K562 (cell line): ENCODE measurements around the gene FHIT. TPM values are rescaled to one million over a fixed set of nuclear protein-coding genes. Genes with fewer than 3 reads are reported as not detected.

Experiments used
- ATAC-seq: fragments of 200-7000 bp; cut with Tn5 transposase; 3 replicates; pipeline ENCODE4 v1.9.1; 2020; ENCODE audit warnings: moderate library complexity
- BruUV-seq: library from RNA; stranded (reverse); fragments of 400-500 nt; replicated peaks from 2 replicates; lab custom pipeline; 2021; lab: Mats Ljungman, UMichigan
- CTCF ChIA-PET: fragments of 300-600 bp; formaldehyde crosslinking; extraction: SDS; loops from one replicate; lab custom pipeline; 2021; ENCODE audit warnings: low intra/inter-chr PET ratio; lab: Yijun Ruan, JAX
- POLR2A ChIA-PET: fragments of 300-600, 350-650 bp; sonication (Branson Sonifier 250); formaldehyde crosslinking; extraction: SDS; loops from one replicate; lab custom pipeline; 2021; ENCODE audit warnings: antibody characterized with exemption, inconsistent platforms; lab: Yijun Ruan, JAX
- DNase-seq, 4 experiments: peaks; one replicate each; pipeline versions ENCODE4 v3.0.0 to v3.0.0-alpha.2; 2011 to 2018; ENCODE audit warnings: low spot score in 3 of 4, mixed read lengths in 3 of 4; ENCODE audit errors: extremely low read depth in 1 of 4
- FAIRE-seq: peaks from 2 replicates; lab custom pipeline; 2011; peaks lifted over from hg19 to GRCh38; lab: Jason Lieb, UNC
- H2AFZ ChIP-seq: 2 replicates; pipeline ENCODE4 v1.6.0; 2011; ENCODE audit warnings: low read depth, low read length, control low read depth, inconsistent platforms
- H3K27ac ChIP-seq: fragments of 200-600 bp; 3 replicates; pipeline ENCODE4 v1.8.0; 2011; ENCODE audit warnings: low read depth, mild to moderate bottlenecking, control low read depth, inconsistent platforms, low read length, moderate library complexity, mixed read lengths; ENCODE audit errors: extremely low read depth
- H3K27me3 ChIP-seq, 2 experiments: fragments of 300-600 bp in 1 of 2; 2 replicates in 1 of 2; 3 replicates in 1 of 2; pipeline versions ENCODE4 v1.6.0 to v1.8.0; 2011; ENCODE audit warnings: inconsistent platforms in 2 of 2, low read length in 2 of 2, mild to moderate bottlenecking in 1 of 2, mixed read lengths in 1 of 2, moderate library complexity in 1 of 2; ENCODE audit not compliant: control insufficient read depth in 2 of 2, insufficient read depth in 2 of 2
- H3K36me3 ChIP-seq: fragments of 300-600 bp; 3 replicates; pipeline ENCODE4 v1.8.0; 2011; ENCODE audit warnings: mild to moderate bottlenecking, low read length, inconsistent platforms; ENCODE audit not compliant: control insufficient read depth, insufficient read depth
- H3K4me1 ChIP-seq, 2 experiments: fragments of 200-600 bp in 1 of 2; replicated peaks in 1 of 2; 2 replicates in 1 of 2; 3 replicates in 1 of 2; pipeline versions ENCODE4 v1.5.1 to v1.8.0; 2011; ENCODE audit warnings: inconsistent platforms in 2 of 2, low read length in 2 of 2, mild to moderate bottlenecking in 1 of 2, mixed read lengths in 1 of 2, moderate library complexity in 1 of 2; ENCODE audit not compliant: control insufficient read depth in 2 of 2, insufficient read depth in 2 of 2
- H3K4me2 ChIP-seq: 2 replicates; pipeline ENCODE4 v1.6.1; 2011; ENCODE audit warnings: low read length, control low read depth, inconsistent platforms, mixed read lengths; ENCODE audit not compliant: insufficient read depth
- H3K4me3 ChIP-seq: fragments of 200-600 bp; sonication (generic), shearing (Covaris generic); 2 replicates; pipeline ENCODE4 v1.5.1; 2016; ENCODE audit warnings: control low read depth, inconsistent platforms
- H3K79me2 ChIP-seq: fragments of 200-600 bp; 3 replicates; pipeline ENCODE4 v1.8.0; 2011; ENCODE audit warnings: low read length, inconsistent platforms; ENCODE audit not compliant: control insufficient read depth, insufficient read depth
- H3K9ac ChIP-seq, 2 experiments: 2 replicates each; pipeline versions ENCODE4 v1.6.0 to v1.6.1; 2011; ENCODE audit warnings: low read depth in 2 of 2, low read length in 2 of 2, control low read depth in 1 of 2, inconsistent platforms in 1 of 2, mild to moderate bottlenecking in 1 of 2, mixed read lengths in 1 of 2; ENCODE audit not compliant: insufficient read depth in 1 of 2
- H3K9me1 ChIP-seq: one replicate; pipeline ENCODE4 v1.6.0; 2011; ENCODE audit warnings: inconsistent platforms, mild to moderate bottlenecking, low read length, moderate library complexity; ENCODE audit not compliant: control insufficient read depth, insufficient read depth
- H3K9me3 ChIP-seq: replicated peaks from 2 replicates; pipeline ENCODE4 v1.5.1; 2011; ENCODE audit warnings: low read depth, low read length, inconsistent platforms; ENCODE audit not compliant: control insufficient read depth, insufficient read depth
- H4K20me1 ChIP-seq: replicated peaks from 2 replicates; pipeline ENCODE4 v1.6.1; 2011; ENCODE audit warnings: low read length, inconsistent platforms, mixed read lengths; ENCODE audit not compliant: control insufficient read depth, insufficient read depth
- C11orf30 ChIP-seq: fragments of 450-650 bp; IDR thresholded peaks from 2 replicates; pipeline ENCODE4 v1.6.1; 2016; ENCODE audit warnings: low read depth, mild to moderate bottlenecking
- CBFB ChIP-seq: sonication (generic); formaldehyde crosslinking; IDR thresholded peaks from 2 replicates; pipeline ENCODE4 v1.4.0; 2020; ENCODE audit warnings: mild to moderate bottlenecking, missing genetic modification reagents
- FOXM1 ChIP-seq, 2 experiments: fragments of 450-650 bp in 1 of 2; sonication (generic) in 1 of 2; formaldehyde crosslinking in 1 of 2; IDR thresholded peaks; 2 replicates each; pipeline versions ENCODE4 v1.6.1 to v1.9.0; 2017 to 2022; ENCODE audit warnings: low read depth in 2 of 2, mild to moderate bottlenecking in 2 of 2, missing genetic modification reagents in 1 of 2, moderate library complexity in 1 of 2
- HDAC3 ChIP-seq: fragments of 450-650 bp; IDR thresholded peaks from 2 replicates; pipeline ENCODE4 v1.6.1; 2018; ENCODE audit warnings: borderline replicate concordance, mild to moderate bottlenecking, moderate library complexity; ENCODE audit not compliant: partially characterized antibody
- TBL1XR1 ChIP-seq, 2 experiments: IDR thresholded peaks; 2 replicates each; pipeline ENCODE4 v1.6.1; 2012; ENCODE audit warnings: improper control_type of control experiment in 2 of 2, low read length in 2 of 2, mild to moderate bottlenecking in 1 of 2
- ZFP30 ChIP-seq: fragments of 250-450 bp; sonication (Bioruptor Pico); IDR thresholded peaks from 2 replicates; pipeline ENCODE4 v1.8.0; 2022; ENCODE audit warnings: moderate library complexity, mild to moderate bottlenecking, inconsistent platforms, borderline replicate concordance
- ZNF12 ChIP-seq: sonication (generic); formaldehyde crosslinking; IDR thresholded peaks from 2 replicates; pipeline ENCODE4 v1.4.0; 2020; ENCODE audit warnings: mild to moderate bottlenecking, missing genetic modification reagents
- ZNF143 ChIP-seq: sonication (generic); formaldehyde crosslinking; IDR thresholded peaks from 2 replicates; pipeline ENCODE4 v1.9.0; 2022; ENCODE audit warnings: mild to moderate bottlenecking, missing genetic modification reagents
- ZNF57 ChIP-seq: fragments of 450-650 bp; formaldehyde crosslinking; IDR thresholded peaks from 2 replicates; pipeline ENCODE4 v1.4.0; 2020; ENCODE audit warnings: mild to moderate bottlenecking, moderate library complexity
- ZNF583 ChIP-seq: fragments of 250-450 bp; sonication (Bioruptor Pico); IDR thresholded peaks from 2 replicates; pipeline ENCODE4 v1.4.0; 2020
- ZNF764 ChIP-seq: fragments of 250-450 bp; sonication (Bioruptor Pico); IDR thresholded peaks from 2 replicates; pipeline ENCODE4 v1.4.0; 2020; ENCODE audit warnings: low read depth, mild to moderate bottlenecking, moderate library complexity
- WGBS: fragments of 100-300 bp; shearing (Covaris generic); methylation state at CpG from one replicate; pipeline ENCODE4 v1.1.6; 2016; ENCODE audit warnings: low coverage, mixed read lengths; ENCODE audit not compliant: insufficient coverage; ENCODE audit errors: missing lambda C conversion rate; 5-methylcytosine and 5-hydroxymethylcytosine counted together
- in situ Hi-C: fragments of 300-500 bp; cut with MboI; formaldehyde crosslinking; loops from 4 replicates; pipeline ENCODE4 v1.15.0; 2018; ENCODE audit warnings: inconsistent platforms, mixed read lengths
- intact Hi-C: fragments of 100-400 bp; cut with micrococcal nuclease; formaldehyde crosslinking; loops from 2 replicates; pipeline ENCODE4 v1.14.2; 2022
- polyA plus RNA-seq, 8 experiments: library from polyadenylated mRNA; depleted of rRNA in 4 of 8; stranded (reverse) in 5 of 8; unstranded in 3 of 8; fragments of >200 nt; fragmentation: Nextera tagmentation in 2 of 8; fragmentation: Illumina TruSeq in 1 of 8; extraction: Ambion mirVana in 2 of 8; extraction: Trizol in 1 of 8; gene quantifications; 2 replicates each; pipeline versions ENCODE4 v1.2.1 to v1.2.3, GENCODE V29; 2011 to 2014; ENCODE audit warnings: inconsistent platforms in 1 of 8, missing spikeins in 1 of 8
- total RNA-seq, 7 experiments: library from RNA; depleted of rRNA in 6 of 7; stranded (reverse); fragments of >200 nt in 6 of 7; fragmentation: Illumina TruSeq in 2 of 7; extraction: Trizol in 2 of 7; gene quantifications; 2 replicates each; pipeline versions ENCODE4 v1.2.1 to v1.2.3, GENCODE V29; 2011 to 2021; ENCODE audit warnings: low replicate concordance in 1 of 7
- TF ChIP-seq, protein P1 (sequence below): fragments of 450-650 bp; IDR thresholded peaks from 2 replicates; pipeline ENCODE4 v1.6.1; 2016; ENCODE audit warnings: mild to moderate bottlenecking
- TF ChIP-seq, protein P2 (sequence below): fragments of 450-650 bp; IDR thresholded peaks from 2 replicates; pipeline ENCODE4 v1.6.1; 2017; ENCODE audit warnings: mild to moderate bottlenecking, moderate library complexity
- TF ChIP-seq, protein P3 (sequence below): sonication (generic); formaldehyde crosslinking; IDR thresholded peaks from 2 replicates; pipeline ENCODE4 v1.8.0; 2023; ENCODE audit warnings: mild to moderate bottlenecking, missing genetic modification reagents
- TF ChIP-seq, protein P4 (sequence below): fragments of 200-800 bp; sonication (Bioruptor generic); IDR thresholded peaks from 2 replicates; pipeline ENCODE4 v1.6.1; 2017; ENCODE audit warnings: missing genetic modification characterization, missing compliant biosample characterization
- TF ChIP-seq, protein P5 (sequence below): sonication (generic); formaldehyde crosslinking; IDR thresholded peaks from 2 replicates; pipeline ENCODE4 v1.8.0; 2022; ENCODE audit warnings: missing genetic modification reagents, mild to moderate bottlenecking, borderline replicate concordance

The FHIT gene
- total and polyA plus RNA-seq, 9 of the 15 experiments (the other 6 are each of a cell fraction or from before 2014, with no cell fraction given), result 1.7 to 9.1 (median 4.3) TPM

DNA sequence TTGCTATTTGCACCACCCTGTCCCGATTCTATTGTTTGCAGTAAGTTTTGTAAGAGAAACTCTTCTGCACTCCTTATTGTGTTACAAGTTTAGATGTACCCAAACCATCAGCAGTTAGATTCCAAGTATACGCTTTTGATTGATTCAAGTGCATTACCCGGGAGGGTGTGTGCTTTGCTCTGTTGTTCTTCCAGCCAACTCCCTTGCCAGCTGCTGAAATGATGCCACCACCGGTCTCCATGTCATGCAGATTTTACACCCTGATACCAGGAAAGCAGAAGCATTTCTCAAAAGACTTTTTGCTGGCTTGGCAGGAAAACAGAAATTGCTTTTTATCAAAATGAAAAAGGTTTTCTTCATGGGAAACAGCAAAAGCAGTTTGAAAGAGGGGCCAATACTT, 1194.8 kb downstream of the FHIT start:
- 55% methylated on average over 3 of the region's 4 CpGs for WGBS
- H3K9me1 ChIP-seq, result no peaks in the 10 kb centered on the region
- H3K9me3 ChIP-seq, result no peaks in the 10 kb centered on the region
- FAIRE-seq, result no peak
- intact Hi-C loops, result no loop called here
- no peak overlapping the region for H3K27ac ChIP-seq
- no peak overlapping the region for H2AFZ ChIP-seq
- no peak for ATAC-seq
- H3K4me3 ChIP-seq, result no peak overlapping the region
- H3K27me3 ChIP-seq, result no peaks in the 10 kb centered on the region
- ChIA-PET CTCF (no interaction called here), POLR2A (no interaction called here)
- H3K36me3 ChIP-seq, result no peaks in the 10 kb centered on the region
- H3K4me1 ChIP-seq, result no peaks in the 10 kb centered on the region
- H4K20me1 ChIP-seq, result no peaks in the 10 kb centered on the region
- BruUV-seq, result no TSS peak
- H3K9ac ChIP-seq, result no peak overlapping the region
- H3K79me2 ChIP-seq, result no peaks in the 10 kb centered on the region
- H3K4me2 ChIP-seq, result no peak overlapping the region
- DNase-seq, result no peak
- in situ Hi-C loops, result no loop called here
- TF ChIP-seq ZNF12 (CRISPR knock-in tag) (no peak), FOXM1 (IDR thresholded peaks at IDR 0.05; ENCODE audit: low read depth) (no peak), FOXM1 (CRISPR knock-in tag; IDR thresholded peaks at IDR 0.05; ENCODE audit: low read depth) (no peak), TBL1XR1 (IDR thresholded peaks at IDR 0.05; ENCODE audit: low read length in 2 of 2) (no peak), ZNF764 (CRISPR knock-in tag) (no peak), ZNF57 (no peak), CBFB (CRISPR knock-in tag) (no peak), ZFP30 (CRISPR knock-in tag) (no peak), HDAC3 (no peak), ZNF583 (no peak), ZNF143 (CRISPR knock-in tag) (no peak), C11orf30 (no peak)
- TF ChIP-seq, protein P1, sequence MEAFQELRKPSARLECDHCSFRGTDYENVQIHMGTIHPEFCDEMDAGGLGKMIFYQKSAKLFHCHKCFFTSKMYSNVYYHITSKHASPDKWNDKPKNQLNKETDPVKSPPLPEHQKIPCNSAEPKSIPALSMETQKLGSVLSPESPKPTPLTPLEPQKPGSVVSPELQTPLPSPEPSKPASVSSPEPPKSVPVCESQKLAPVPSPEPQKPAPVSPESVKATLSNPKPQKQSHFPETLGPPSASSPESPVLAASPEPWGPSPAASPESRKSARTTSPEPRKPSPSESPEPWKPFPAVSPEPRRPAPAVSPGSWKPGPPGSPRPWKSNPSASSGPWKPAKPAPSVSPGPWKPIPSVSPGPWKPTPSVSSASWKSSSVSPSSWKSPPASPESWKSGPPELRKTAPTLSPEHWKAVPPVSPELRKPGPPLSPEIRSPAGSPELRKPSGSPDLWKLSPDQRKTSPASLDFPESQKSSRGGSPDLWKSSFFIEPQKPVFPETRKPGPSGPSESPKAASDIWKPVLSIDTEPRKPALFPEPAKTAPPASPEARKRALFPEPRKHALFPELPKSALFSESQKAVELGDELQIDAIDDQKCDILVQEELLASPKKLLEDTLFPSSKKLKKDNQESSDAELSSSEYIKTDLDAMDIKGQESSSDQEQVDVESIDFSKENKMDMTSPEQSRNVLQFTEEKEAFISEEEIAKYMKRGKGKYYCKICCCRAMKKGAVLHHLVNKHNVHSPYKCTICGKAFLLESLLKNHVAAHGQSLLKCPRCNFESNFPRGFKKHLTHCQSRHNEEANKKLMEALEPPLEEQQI, result no peak
- TF ChIP-seq, protein P2, sequence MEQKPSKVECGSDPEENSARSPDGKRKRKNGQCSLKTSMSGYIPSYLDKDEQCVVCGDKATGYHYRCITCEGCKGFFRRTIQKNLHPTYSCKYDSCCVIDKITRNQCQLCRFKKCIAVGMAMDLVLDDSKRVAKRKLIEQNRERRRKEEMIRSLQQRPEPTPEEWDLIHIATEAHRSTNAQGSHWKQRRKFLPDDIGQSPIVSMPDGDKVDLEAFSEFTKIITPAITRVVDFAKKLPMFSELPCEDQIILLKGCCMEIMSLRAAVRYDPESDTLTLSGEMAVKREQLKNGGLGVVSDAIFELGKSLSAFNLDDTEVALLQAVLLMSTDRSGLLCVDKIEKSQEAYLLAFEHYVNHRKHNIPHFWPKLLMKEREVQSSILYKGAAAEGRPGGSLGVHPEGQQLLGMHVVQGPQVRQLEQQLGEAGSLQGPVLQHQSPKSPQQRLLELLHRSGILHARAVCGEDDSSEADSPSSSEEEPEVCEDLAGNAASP, result no peak
- TF ChIP-seq, protein P3, sequence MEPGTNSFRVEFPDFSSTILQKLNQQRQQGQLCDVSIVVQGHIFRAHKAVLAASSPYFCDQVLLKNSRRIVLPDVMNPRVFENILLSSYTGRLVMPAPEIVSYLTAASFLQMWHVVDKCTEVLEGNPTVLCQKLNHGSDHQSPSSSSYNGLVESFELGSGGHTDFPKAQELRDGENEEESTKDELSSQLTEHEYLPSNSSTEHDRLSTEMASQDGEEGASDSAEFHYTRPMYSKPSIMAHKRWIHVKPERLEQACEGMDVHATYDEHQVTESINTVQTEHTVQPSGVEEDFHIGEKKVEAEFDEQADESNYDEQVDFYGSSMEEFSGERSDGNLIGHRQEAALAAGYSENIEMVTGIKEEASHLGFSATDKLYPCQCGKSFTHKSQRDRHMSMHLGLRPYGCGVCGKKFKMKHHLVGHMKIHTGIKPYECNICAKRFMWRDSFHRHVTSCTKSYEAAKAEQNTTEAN (CRISPR knock-in tag), result no peak
- TF ChIP-seq, protein P4, sequence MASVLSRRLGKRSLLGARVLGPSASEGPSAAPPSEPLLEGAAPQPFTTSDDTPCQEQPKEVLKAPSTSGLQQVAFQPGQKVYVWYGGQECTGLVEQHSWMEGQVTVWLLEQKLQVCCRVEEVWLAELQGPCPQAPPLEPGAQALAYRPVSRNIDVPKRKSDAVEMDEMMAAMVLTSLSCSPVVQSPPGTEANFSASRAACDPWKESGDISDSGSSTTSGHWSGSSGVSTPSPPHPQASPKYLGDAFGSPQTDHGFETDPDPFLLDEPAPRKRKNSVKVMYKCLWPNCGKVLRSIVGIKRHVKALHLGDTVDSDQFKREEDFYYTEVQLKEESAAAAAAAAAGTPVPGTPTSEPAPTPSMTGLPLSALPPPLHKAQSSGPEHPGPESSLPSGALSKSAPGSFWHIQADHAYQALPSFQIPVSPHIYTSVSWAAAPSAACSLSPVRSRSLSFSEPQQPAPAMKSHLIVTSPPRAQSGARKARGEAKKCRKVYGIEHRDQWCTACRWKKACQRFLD (CRISPR knock-in tag), result no peak
- TF ChIP-seq, protein P5, sequence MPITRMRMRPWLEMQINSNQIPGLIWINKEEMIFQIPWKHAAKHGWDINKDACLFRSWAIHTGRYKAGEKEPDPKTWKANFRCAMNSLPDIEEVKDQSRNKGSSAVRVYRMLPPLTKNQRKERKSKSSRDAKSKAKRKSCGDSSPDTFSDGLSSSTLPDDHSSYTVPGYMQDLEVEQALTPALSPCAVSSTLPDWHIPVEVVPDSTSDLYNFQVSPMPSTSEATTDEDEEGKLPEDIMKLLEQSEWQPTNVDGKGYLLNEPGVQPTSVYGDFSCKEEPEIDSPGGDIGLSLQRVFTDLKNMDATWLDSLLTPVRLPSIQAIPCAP (CRISPR knock-in tag), result no peak
